Suprapubic skin (tissue), 4 donors: ENCODE results near the gene MFAP4.

Experiments
- POLR2A ChIP-seq, 2 donors: fragments of 450-650 bp; IDR thresholded peaks; one replicate each; pipeline ENCODE4 v1.6.1; 2017; ENCODE audit warnings: antibody characterized with exemption in 2 of 2, mild to moderate bottlenecking in 2 of 2, moderate library complexity in 2 of 2
- POLR2AphosphoS5 ChIP-seq, 3 donors: sonication (generic); formaldehyde crosslinking; IDR thresholded peaks; one replicate each; pipeline ENCODE4 v1.6.1; 2017; ENCODE audit warnings: antibody characterized with exemption in 3 of 3
- TF ChIP-seq, protein P1 (sequence below), 2 donors: fragments of 200-600 bp in 1 of 2; fragments of 450-650 bp in 1 of 2; sonication (generic) in 1 of 2; IDR thresholded peaks; one replicate each; pipeline ENCODE4 v1.5.1; 2016 to 2019; ENCODE audit warnings: antibody characterized with exemption in 2 of 2, mild to moderate bottlenecking in 1 of 2, moderate library complexity in 1 of 2

DNA sequence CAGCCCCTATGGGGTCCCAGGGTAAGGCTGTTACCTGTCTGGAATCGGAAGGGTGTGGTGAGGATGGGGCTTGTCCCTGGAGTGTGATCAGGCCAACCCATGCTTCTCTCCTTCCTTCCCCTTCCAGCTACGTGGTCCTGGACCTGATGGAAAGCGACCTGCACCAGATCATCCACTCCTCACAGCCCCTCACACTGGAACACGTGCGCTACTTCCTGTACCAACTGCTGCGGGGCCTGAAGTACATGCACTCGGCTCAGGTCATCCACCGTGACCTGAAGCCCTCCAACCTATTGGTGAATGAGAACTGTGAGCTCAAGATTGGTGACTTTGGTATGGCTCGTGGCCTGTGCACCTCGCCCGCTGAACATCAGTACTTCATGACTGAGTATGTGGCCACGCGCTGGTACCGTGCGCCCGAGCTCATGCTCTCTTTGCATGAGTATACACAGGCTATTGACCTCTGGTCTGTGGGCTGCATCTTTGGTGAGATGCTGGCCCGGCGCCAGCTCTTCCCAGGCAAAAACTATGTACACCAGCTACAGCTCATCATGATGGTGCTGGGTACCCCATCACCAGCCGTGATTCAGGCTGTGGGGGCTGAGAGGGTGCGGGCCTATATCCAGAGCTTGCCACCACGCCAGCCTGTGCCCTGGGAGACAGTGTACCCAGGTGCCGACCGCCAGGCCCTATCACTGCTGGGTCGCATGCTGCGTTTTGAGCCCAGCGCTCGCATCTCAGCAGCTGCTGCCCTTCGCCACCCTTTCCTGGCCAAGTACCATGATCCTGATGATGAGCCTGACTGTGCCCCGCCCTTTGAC lies 6.3 kb downstream of the MFAP4 start:
- TF ChIP-seq, protein P1, sequence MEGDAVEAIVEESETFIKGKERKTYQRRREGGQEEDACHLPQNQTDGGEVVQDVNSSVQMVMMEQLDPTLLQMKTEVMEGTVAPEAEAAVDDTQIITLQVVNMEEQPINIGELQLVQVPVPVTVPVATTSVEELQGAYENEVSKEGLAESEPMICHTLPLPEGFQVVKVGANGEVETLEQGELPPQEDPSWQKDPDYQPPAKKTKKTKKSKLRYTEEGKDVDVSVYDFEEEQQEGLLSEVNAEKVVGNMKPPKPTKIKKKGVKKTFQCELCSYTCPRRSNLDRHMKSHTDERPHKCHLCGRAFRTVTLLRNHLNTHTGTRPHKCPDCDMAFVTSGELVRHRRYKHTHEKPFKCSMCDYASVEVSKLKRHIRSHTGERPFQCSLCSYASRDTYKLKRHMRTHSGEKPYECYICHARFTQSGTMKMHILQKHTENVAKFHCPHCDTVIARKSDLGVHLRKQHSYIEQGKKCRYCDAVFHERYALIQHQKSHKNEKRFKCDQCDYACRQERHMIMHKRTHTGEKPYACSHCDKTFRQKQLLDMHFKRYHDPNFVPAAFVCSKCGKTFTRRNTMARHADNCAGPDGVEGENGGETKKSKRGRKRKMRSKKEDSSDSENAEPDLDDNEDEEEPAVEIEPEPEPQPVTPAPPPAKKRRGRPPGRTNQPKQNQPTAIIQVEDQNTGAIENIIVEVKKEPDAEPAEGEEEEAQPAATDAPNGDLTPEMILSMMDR (IDR thresholded peaks at IDR 0.05) = no peak
- TF ChIP-seq POLR2AphosphoS5 (IDR thresholded peaks at IDR 0.05) (no peak), POLR2A (IDR thresholded peaks at IDR 0.05) (no peak)
